Measurements from ENCODE around the gene LMX1B. TPM values are rescaled to one million over a fixed set of nuclear protein-coding genes. Genes with fewer than 3 reads are reported as not detected.
"Not testable (repeated sequence)": the region's sequence is repeated elsewhere in the genome, so short reads cannot be mapped to it uniquely, and the experiment has no call there.

LMX1B gene
- total RNA-seq, 1 donor from 2014 or later: 1.3 TPM

DNA sequence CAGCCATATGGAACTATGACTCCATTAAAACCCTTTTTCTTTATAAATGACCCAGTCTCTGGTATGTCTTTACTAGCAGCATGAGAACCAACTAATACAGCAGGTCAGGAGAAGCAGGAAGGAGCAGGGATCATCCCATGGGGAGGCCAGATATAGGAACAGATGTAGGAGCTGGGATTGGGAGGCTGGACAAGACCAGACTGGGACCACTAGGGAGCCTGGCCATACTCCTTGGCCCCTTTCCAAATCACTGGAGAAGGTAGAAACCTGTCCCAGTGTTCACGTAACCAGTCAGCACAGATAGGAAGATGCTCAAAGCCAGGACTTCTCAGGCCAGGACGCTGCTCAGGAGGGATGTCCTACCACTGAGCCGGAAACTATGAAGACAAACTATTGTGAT is 95.5 kb downstream of the LMX1B start:
- H3K27me3 ChIP-seq (ENCODE audit: low read depth): peaks cover 86% of the 10 kb centered on the region
- H3K27ac ChIP-seq (replicated peaks): no peak overlapping the region
- TF ChIP-seq CTCF (IDR thresholded peaks at IDR 0.05; ENCODE audit: borderline replicate concordance): no peak
- H3K9me3 ChIP-seq (replicated peaks): no peaks in the 10 kb centered on the region
- peaks cover 19% of the 10 kb centered on the region for H3K4me1 ChIP-seq
- H3K36me3 ChIP-seq: no peaks in the 10 kb centered on the region
- no peak for DNase-seq
- intact Hi-C loops (cut with micrococcal nuclease): loop anchor here (5.0 kb wide), 1 partner anchor 73 kb away; no protein-coding TSS in a partner anchor
- H3K4me3 ChIP-seq: no peak overlapping the region

DNA sequence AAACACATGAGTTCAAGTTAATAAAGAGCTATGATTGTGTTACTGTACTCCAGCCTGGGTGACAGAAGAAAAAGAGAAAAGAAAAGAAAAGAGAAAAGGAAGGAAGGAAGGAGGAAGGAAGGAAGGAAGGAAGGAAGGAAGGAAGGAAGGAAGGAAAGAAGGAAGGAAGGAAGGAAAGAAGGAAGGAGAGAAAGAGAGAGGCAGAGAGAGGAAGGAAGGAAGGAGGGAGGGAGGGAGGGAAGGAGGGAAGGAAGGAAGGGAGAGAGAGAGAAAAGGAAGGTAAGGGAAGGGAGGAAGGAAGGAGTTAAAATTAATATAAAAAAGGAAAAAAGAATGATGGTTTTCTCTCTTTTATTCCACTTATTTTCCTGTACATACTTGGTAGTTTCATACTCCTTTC is 101.7 kb downstream of the LMX1B start:
- intact Hi-C loops (cut with micrococcal nuclease): no loop called here
- Histone ChIP-seq H3K9me3 (replicated peaks) (no peaks in the 10 kb centered on the region), H3K27ac (replicated peaks) (no peak overlapping the region), H3K36me3 (no peaks in the 10 kb centered on the region), H3K4me3 (no peak overlapping the region), H3K27me3 (ENCODE audit: low read depth) (peaks cover 67% of the 10 kb centered on the region), H3K4me1 (no peaks in the 10 kb centered on the region)
- no peak for DNase-seq
- no peak for TF ChIP-seq CTCF (IDR thresholded peaks at IDR 0.05; ENCODE audit: borderline replicate concordance)

GRCh38 chr9:126717441-126717840 is 103.7 kb downstream of the LMX1B start:
- H3K36me3 ChIP-seq; H3K9me3 ChIP-seq (replicated peaks); H3K27ac ChIP-seq (replicated peaks); H3K4me3 ChIP-seq; intact Hi-C loops (cut with micrococcal nuclease); DNase-seq; H3K4me1 ChIP-seq: not testable (repeated sequence)
- peaks cover 64% of the 10 kb centered on the region for H3K27me3 ChIP-seq (ENCODE audit: low read depth)

DNA sequence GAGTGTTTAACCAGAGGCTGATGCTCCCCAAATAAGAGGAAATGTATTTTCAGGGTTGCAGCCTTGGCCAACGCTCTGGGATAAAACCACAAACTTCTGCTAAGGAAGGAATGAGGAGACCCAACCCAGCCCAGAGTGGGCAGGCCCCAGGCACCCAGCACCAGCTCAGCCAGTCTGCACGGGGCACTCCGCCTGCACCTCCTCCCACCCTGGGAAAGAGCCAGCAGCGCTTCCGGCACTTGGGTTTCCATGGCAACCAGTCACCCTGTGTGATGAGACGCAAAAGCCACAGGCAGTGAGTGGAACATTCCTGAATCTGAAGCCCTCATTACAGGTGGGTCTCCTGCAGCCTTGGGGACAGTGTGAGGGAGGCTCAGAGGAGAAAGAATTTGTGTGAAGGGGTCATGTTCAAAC is 105.9 kb downstream of the LMX1B start:
- H3K4me3 ChIP-seq: no peak overlapping the region
- TF ChIP-seq CTCF (IDR thresholded peaks at IDR 0.05; ENCODE audit: borderline replicate concordance): no peak
- peak; percentile 66 for DNase-seq
- H3K9me3 ChIP-seq (replicated peaks): no peaks in the 10 kb centered on the region
- intact Hi-C loops (cut with micrococcal nuclease): no loop called here
- H3K27ac ChIP-seq (replicated peaks): no peak overlapping the region
- H3K27me3 ChIP-seq (ENCODE audit: low read depth): peaks cover 65% of the 10 kb centered on the region
- peaks cover 18% of the 10 kb centered on the region for H3K4me1 ChIP-seq
- H3K36me3 ChIP-seq: no peaks in the 10 kb centered on the region

- H3K4me1 ChIP-seq: peaks cover 18% of the 10 kb centered on the region
These were observed 106.3 kb downstream of the LMX1B start for GRCh38 chr9:126720036-126720435.

More at GRCh38 chr9:126720036-126720435, 106.3 kb downstream of the LMX1B start:
- DNase-seq: no peak
- intact Hi-C loops (cut with micrococcal nuclease): no loop called here
- Histone ChIP-seq H3K27ac (replicated peaks) (no peak overlapping the region), H3K4me3 (no peak overlapping the region), H3K9me3 (replicated peaks) (no peaks in the 10 kb centered on the region), H3K36me3 (no peaks in the 10 kb centered on the region), H3K27me3 (ENCODE audit: low read depth) (peaks cover 65% of the 10 kb centered on the region)
- no peak for TF ChIP-seq CTCF (IDR thresholded peaks at IDR 0.05; ENCODE audit: borderline replicate concordance)
